Renal cortical epithelial cell (primary cell): ENCODE results near the gene SNX5. TPM values are rescaled to one million over a fixed set of nuclear protein-coding genes. Genes with fewer than 3 reads are reported as not detected.

Source experiments
- DNase-seq: peaks from one replicate; pipeline ENCODE4 v3.0.0-alpha.2; 2011; ENCODE audit warnings: low read depth
- total RNA-seq: library from RNA; depleted of rRNA; stranded (reverse); fragments of >200 nt; gene quantifications from 2 replicates; pipeline ENCODE4 v1.2.3, GENCODE V29; 2014

Gene SNX5
- total RNA-seq, 1 donor from 2014 or later = 165 TPM

GRCh38 chr20:17940224-17940971 lies 28.2 kb downstream of the SNX5 start:
- DNase-seq = no peak

GRCh38 chr20:17939622-17940223 lies 28.9 kb downstream of the SNX5 start:
- no peak for DNase-seq

GRCh38 chr20:17938871-17939619 lies 29.5 kb downstream of the SNX5 start:
- no peak for DNase-seq

GRCh38 chr20:17936761-17937732 lies 31.5 kb downstream of the SNX5 start:
- no peak for DNase-seq

- no peak for DNase-seq
These were observed 32.3 kb downstream of the SNX5 start for GRCh38 chr20:17936286-17936760.

- no peak for DNase-seq
These were observed 32.8 kb downstream of the SNX5 start for GRCh38 chr20:17935761-17936160.

GRCh38 chr20:17935186-17935585 lies 33.4 kb downstream of the SNX5 start:
- DNase-seq = peak; percentile 32

DNA sequence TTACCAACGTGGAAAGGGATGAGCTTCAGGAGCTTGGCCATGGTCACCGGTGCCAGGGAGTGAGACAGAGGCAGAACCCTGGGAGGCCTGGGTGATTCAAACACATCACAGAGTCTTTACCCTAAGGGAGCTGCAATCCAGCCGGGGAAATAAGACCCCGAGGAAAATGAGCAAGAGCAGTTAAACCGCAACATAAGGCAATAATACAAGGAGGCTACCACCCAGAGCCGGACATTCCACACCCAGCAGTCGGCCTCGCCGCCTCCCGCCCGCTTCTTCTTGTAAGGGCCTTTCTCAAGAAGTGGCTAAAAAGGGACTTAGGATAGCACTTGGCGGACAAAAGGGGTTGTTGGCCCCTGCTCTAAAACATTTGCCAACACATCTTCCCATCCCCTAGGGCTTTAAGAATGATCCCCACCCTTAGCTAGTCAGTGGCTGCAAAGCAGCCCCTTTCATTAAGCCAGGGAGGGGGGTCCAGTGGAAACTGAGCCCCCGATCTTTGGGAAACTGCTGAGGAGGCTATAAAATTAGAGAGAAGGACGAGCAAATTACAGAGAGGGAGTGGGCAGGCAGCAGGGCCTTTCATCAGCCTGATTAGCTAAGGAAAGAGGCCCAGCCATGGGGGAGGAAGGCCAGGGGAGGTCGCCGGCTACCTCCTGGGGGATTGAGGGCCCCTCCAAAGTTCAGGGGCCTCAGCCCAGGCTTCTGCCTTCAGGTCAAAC lies 34.3 kb downstream of the SNX5 start:
- no peak for DNase-seq

- DNase-seq = no peak
These were observed 34.9 kb downstream of the SNX5 start for GRCh38 chr20:17933711-17934110.

DNA sequence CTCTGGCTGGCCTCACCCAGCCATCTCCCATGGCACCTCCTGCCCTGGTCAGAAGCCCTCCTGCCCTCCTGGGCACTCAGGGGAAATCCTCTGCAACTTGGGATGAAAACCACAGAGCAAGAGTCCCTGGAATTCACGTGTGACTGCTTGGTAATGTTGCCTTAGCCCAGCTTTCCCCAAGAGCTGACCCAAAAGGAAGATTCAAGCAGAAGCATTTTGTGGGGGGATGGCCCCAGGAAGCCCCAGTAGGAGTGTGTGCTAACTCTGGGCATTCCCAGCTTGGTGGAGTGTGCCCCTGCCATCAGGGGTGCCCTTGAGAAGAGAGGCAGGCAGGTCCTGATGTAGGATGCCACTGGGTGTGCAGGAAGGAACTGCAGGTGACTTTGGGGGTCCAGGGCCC lies 35.5 kb downstream of the SNX5 start:
- DNase-seq = no peak

DNA sequence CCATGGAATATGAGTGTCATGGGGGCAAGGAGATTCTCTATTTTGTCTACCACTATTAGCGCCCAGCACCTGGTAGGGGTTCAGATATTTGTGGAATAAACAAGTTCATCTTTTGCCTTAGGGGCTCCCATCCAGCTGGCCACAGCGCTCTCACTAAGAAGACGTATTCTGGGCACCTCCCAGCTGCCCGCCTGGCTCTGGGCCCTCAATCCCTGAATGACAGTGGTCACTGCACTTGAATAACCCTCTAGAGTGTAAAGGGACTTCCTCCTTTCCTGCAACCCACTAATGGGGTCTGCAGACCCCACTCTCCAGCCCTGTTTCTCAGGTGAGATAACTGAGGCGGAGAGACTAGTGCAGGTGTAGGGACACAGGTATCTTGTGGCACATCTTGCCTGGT lies 36.2 kb downstream of the SNX5 start:
- DNase-seq = no peak

DNA sequence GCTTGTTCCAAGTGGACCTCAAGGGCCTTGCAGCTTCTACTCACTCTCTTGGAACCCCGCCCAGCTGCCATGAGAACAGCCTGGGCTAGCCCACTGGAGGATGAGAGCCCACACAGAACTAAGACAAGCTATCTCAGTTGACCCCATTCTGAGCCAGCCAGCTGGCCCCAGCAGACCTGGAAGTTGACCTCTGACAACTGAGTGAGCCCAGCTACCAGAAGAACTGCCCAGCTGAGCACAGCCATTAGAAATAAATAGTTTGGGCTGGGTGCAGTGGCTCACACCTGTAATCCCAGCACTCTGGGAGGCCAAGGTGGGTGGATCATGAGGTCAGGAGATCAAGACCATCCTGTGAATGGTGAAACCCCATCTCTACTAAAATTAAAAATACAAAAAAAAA lies 37.1 kb downstream of the SNX5 start:
- no peak for DNase-seq

DNA sequence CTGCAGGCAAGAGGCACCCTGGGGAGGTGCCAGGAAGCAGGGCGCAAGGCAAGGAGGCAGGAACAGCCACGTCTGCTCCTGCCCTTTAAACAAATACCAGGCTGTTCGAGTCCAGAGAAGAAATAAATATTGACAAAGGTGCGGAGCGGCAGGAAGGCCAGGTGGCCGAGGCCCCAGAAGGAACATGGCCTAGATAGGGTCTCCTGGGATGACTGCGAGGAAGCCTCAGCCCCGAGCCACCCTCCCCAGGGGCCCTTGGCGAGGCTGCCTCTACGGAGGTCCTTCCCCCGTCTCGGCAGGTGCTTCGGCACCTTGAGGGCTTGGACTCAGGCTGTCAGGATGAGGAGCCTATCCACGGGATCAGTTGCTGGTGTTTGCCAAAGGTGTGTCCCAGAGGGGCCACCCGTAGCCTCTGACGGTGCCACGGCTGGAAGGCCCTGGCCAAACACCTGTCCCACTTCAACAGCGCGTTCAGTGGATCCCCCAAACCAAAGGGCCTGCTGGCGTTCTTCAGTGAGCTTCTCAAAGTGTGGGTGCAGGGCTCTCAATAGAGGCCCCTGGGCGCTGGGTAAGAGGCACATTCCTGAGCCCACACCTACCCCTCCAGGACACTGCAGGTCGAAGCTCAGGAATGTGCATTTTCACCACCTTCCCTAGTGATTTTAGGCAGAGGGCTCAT lies 39.8 kb downstream of the SNX5 start:
- DNase-seq = no peak

GRCh38 chr20:17928211-17928611 lies 40.4 kb downstream of the SNX5 start:
- DNase-seq = no peak

- no peak for DNase-seq
These were observed 42.7 kb downstream of the SNX5 start for GRCh38 chr20:17925940-17926300.

GRCh38 chr20:17925141-17925939 lies 43.3 kb downstream of the SNX5 start:
- DNase-seq = no peak

GRCh38 chr20:17921774-17922173 lies 46.8 kb downstream of the SNX5 start:
- DNase-seq = no peak

- DNase-seq = no peak
These were observed 49.4 kb downstream of the SNX5 start for GRCh38 chr20:17919149-17919548.

- no peak for DNase-seq
These were observed 50.6 kb downstream of the SNX5 start for GRCh38 chr20:17917832-17918618.
